ENCODE data around the gene PAK2. TPM values are rescaled to one million over a fixed set of nuclear protein-coding genes. Genes with fewer than 3 reads are reported as not detected.
A peak's percentile ranks its signal among the peaks of the same experiment; 100 is the strongest.

Gene PAK2
- total and polyA plus RNA-seq, 12 donors = 14.5 to 62.2 (median 50.4) TPM

DNA sequence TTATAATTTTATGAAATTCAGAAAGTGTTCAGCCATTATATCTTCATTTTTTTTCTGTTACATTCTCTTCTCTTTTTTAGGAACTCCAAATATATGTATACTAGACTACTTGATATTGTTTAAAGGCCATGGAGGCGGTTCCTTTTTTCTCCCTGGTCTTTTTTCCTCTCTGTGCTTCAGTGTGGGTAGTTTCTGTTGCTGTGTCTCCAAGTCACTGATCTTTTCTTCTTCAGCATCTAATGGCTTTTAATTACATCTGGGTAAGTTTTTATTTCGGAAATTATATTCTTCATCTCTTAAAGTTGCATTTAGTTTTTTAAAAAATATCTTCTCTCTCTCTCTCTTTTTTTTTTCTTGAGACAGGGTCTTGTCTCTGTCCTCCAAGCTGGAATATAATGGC lies 18.6 kb upstream of the PAK2 start:
- peaks cover 0 to 61% (median 4%) of the 10 kb centered on the region in 9 donors for H3K36me3 ChIP-seq
- no peak overlapping the region for H3K4me3 ChIP-seq
- no peaks in the 10 kb centered on the region for H3K4me1 ChIP-seq
- TF ChIP-seq, protein P1, sequence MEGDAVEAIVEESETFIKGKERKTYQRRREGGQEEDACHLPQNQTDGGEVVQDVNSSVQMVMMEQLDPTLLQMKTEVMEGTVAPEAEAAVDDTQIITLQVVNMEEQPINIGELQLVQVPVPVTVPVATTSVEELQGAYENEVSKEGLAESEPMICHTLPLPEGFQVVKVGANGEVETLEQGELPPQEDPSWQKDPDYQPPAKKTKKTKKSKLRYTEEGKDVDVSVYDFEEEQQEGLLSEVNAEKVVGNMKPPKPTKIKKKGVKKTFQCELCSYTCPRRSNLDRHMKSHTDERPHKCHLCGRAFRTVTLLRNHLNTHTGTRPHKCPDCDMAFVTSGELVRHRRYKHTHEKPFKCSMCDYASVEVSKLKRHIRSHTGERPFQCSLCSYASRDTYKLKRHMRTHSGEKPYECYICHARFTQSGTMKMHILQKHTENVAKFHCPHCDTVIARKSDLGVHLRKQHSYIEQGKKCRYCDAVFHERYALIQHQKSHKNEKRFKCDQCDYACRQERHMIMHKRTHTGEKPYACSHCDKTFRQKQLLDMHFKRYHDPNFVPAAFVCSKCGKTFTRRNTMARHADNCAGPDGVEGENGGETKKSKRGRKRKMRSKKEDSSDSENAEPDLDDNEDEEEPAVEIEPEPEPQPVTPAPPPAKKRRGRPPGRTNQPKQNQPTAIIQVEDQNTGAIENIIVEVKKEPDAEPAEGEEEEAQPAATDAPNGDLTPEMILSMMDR (IDR thresholded peaks at IDR 0.05) = no peak
- no peak overlapping the region for H3K27ac ChIP-seq
- no peaks in the 10 kb centered on the region for H3K27me3 ChIP-seq
- intact Hi-C loops (cut with DNase I) = no loop called here
- no peak for ATAC-seq
- 50 to 97% methylated on average over 2 of the region's 2 CpGs for WGBS, 2 donors
- DNase-seq = no peak
- peaks cover 0 to 3% (median 0%) of the 10 kb centered on the region in 11 donors for H3K9me3 ChIP-seq

DNA sequence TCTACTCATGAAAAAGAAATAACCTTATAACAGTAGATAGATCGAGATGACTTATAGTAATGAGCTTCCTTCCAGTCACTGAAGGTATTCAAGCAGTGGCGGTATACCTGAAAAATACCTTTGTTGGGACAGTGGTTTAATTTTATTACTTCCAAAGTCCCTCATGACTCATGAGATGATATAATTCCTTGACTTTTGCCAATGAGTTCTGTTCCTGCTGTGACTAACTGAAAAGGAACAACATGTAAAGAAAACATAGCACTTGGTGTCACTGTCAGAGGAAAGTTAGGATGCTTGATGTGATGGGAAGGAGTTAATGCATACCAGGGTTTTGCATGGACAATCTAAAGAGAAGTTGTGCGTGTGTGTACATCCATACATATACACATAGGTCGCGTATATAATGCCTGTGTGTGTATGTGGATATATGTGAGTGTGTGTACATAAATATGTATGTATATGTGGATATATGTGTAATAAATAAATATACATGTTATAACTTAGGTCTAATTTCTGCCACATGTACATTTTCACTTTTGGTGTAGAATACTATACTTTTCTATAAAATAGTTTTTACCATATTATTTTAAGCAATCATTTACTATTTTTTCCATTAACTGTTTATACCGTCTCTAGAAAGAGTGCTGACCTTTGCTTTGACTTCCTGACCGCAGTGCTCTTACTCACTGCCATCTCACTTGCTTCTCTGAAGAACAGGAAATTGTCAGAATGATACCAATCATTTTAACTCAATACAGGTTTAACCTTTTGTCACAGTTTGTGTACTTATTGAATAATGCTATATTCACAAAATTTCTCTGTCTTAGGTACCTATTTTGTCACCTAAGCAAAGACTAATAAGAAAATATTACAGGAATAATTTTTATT lies 12.6 kb upstream of the PAK2 start:
- intact Hi-C loops (cut with DNase I) = no loop called here
- WGBS, 2 donors = 78 to 88% methylated on average over 7 of the region's 7 CpGs
- ATAC-seq (no peak), DNase-seq (no peak)
- Histone ChIP-seq H3K4me3 (no peak overlapping the region), H3K27me3 (no peaks in the 10 kb centered on the region), H3K36me3 (peaks cover 0 to 74% (median 11%) of the 10 kb centered on the region in 9 donors), H3K9me3 (no peaks in the 10 kb centered on the region), H3K27ac (peak overlapping the region in 1 of 10 donors; percentile 22), H3K4me1 (peaks cover 0 to 11% (median 0%) of the 10 kb centered on the region in 9 donors)
- TF ChIP-seq, protein P1 (IDR thresholded peaks at IDR 0.05) = no peak

DNA sequence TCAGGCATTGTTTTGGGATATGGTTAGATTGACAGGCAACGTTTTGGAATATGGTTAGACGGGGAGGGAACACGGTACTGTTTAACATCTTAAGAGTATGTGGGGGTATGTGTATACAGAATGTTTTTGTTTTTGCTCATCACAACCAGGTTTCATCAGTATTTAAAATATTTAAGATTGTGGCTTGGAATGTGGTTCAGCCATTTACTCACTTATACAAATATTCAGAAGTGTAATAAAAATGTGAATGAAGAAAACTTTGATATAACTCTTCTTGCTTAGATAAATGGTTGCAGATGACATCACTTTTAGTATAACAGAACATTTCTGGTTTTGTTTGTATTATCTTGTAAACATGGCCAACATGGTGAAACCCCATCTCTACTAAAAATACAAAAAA lies 3.9 kb upstream of the PAK2 start:
- Histone ChIP-seq H3K9me3 (peaks cover 0 to 4% (median 0%) of the 10 kb centered on the region in 11 donors), H3K27ac (no peak overlapping the region), H3K27me3 (no peaks in the 10 kb centered on the region), H3K4me1 (peaks cover 0 to 7% (median 0%) of the 10 kb centered on the region in 9 donors), H3K36me3 (peaks cover 0 to 33% (median 7%) of the 10 kb centered on the region in 9 donors), H3K4me3 (no peak overlapping the region)
- intact Hi-C loops (cut with DNase I) = loop anchor here in 1 of 10 donors (5.0 kb wide), 1 partner anchor 207 kb away; the partner anchor contains the start of gene NCBP2
- no peak for DNase-seq
- TF ChIP-seq, protein P1 (IDR thresholded peaks at IDR 0.05) = no peak
- WGBS, 2 donors = 94 to 95% methylated on average over 3 of the region's 3 CpGs
- no peak for ATAC-seq

DNA sequence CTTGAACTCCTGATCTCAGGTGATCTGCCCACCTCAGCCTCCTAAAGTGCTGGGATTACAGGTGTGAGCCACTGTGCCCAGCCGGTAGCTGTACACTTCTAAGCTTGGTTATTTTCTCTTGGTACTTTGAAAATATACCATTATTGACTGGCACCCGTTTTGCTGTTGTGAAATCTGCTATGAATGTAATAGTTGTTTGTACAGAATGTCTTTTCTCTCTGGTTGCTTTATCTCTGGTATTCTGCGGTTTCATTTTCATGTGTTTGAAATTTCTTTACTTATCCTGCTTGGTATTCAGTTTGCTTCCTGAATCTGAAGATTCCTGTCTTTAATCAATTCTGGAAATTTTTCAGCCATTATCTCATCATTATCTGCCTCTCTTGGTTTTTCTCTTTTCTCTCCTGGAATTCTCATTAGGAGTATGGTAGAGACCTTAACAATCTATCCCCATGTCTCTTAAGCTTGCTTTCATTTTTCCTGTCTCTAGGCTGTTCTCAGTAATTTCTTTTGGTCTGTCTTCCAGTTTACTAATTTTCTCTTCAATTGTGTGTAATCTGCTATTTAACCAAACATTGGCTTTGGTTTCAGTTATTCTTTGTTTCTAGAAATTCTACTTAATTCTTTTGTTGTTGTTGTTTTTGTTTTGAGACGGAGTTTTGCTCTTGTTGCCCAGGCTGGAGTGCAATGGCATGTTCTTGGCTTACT lies 2.8 kb upstream of the PAK2 start:
- Histone ChIP-seq H3K4me3 (no peak overlapping the region), H3K9me3 (peaks cover 0 to 4% (median 0%) of the 10 kb centered on the region in 11 donors), H3K27me3 (no peaks in the 10 kb centered on the region), H3K36me3 (peaks cover 0 to 23% (median 0%) of the 10 kb centered on the region in 9 donors), H3K27ac (no peak overlapping the region), H3K4me1 (peaks cover 0 to 15% (median 8%) of the 10 kb centered on the region in 9 donors)
- TF ChIP-seq, protein P1 (IDR thresholded peaks at IDR 0.05) = no peak
- intact Hi-C loops (cut with DNase I) = loop anchor here in 1 of 10 donors (5.0 kb wide), 1 partner anchor 205 kb away; the partner anchor contains the start of gene NCBP2
- 96 to 97% methylated on average over 4 of the region's 4 CpGs for WGBS, 2 donors
- DNase-seq (no peak), ATAC-seq (no peak)

All from heart right ventricle (tissue), 16 donors.